NCI-H187 treated with DMSO at 0.1 percent for 48 hours (cell line): ENCODE data around the gene ANO3.
A peak's percentile ranks its signal among the peaks of the same experiment; 100 is the strongest.
"Not testable (repeated sequence)": the region's sequence is repeated elsewhere in the genome, so short reads cannot be mapped to it uniquely, and the experiment has no call there.

Source experiments
- DNase-seq: peaks from one replicate; lab custom pipeline; 2025; lab: John Stamatoyannopoulos, UW

Gene ANO3

DNA sequence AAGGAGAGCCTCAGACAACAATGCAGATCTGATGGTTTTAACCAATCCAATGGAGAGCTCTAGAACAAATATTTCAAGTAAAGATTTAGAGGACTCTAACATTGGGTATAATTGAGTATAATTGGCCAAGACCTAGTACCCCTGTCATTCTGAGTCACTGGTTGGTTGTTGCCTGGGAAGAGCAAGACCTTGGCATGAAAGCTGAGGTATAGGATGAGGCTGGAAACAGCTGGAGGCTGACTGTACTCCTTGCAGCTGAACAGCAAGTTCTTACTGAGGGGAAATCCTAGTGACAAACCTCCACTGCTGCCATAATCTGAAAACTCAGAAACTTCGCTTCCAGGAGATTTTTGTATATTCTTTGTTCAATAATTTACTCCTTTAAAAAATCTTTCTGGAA, 294.4 kb downstream of the ANO3 start:
- DNase-seq = no peak

DNA sequence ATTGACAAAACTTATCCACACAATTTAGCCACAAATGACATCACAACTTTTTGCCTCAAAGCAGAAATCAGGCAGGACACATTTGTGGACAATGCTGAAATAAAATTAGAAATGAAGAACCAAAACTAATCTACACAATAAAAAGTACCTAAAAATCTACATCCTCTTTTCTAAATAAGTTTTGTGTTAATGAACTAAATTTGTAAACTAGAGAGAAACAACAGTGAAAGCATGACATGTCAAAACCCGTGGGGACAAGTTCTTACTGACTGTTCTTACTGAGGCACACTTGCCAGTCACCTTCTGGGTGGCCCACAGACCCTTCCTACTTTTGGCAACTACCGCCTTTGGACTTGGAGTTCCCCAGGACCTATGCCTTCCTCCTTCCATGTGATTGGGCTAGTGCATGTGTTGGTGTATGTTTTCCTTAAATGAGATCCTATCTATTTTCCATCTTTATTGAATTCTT, 300.8 kb downstream of the ANO3 start:
- no peak for DNase-seq

DNA sequence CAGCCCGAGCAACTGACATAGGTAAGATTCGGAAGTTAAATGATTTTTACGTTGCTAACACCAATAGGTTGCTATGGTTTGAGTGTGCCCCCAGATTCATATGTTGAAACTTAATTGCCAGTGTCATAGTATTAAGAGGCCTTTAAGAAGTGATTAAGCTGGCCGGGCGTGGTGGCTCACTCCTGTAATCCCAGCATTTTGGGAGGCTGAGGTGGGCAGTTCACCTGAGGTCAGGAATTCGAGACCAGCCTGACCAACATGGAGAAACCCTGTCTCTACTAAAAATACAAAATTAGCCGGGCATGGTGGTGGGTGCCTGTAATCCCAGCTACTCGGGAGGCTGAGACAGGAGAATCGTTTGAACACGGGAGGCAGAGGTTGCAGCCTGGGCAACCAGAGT, 311.4 kb downstream of the ANO3 start:
- not testable (repeated sequence) for DNase-seq

DNA sequence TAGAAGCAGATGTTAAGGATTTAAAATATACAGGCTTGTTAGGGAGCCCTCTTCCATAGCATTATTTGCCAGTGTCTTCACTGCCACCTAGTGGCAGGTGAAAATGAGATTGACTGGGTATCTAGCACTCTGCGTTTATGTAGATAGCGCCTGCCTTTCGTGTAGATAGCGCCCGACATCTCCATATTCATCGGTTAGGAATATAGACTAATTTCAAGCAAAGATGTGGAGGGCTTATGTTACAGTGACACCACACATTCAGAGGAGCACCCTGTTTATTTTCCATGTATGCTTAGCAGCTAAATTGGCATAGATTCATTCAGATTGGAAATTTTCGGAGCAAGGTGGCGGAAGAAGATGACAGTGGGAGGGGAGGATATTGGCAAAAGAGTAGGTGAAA, 318.0 kb downstream of the ANO3 start:
- peak; percentile 11 for DNase-seq

DNA sequence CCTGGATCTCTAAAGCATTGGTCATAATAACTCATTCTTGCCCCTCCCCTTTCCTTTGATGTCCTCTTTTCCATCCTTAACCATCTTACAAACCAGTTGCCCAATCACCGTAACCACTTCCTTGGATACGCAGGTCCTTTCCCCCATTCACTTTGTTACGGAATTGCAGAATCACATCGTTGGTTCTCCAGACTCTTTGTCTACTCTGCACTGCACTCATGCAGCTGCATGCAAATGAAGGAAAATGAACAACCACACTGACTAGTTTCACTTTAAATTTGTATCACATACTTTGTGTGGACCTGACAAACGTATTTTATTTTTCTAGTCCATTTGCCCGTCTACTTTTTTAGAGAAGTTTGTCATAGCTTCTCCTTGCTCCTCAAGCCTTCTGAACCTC, 320.0 kb downstream of the ANO3 start:
- DNase-seq = peak; percentile 5

DNA sequence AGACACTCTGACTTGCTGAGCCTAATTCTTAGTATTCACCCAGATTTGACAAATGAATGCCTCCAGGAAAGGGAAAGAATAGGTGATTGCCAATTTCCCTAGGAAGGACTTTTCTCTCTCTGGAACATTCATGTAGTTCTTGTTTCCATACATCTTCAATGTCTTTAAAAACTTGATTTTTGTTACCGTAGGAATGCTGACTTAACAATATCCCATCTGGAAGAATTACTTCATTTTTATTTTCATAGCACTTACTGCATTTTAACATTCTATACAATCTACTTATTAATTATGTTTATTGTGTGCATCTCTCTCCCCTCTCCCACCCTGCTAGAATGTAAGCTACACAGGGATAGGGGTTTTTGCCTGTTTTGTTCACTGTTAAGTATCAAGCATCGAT, 323.4 kb downstream of the ANO3 start:
- DNase-seq = no peak

DNA sequence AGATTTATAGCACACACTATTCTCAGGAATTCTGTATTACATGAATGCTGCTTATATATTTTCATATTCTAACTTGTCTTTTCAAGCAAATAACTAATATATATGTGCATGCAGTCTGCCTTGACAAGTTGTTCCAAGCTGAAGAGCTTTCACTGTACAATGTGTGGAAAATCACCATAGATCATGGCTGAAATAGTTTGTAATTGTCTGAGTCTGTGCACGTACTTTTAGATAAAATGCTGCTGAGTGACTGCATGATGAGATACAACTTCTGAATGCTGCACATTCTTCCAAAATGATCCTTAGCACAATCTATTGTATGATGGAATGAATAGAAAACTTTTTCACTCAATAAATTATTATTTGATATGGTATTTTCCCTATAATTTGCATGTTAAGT, 331.0 kb downstream of the ANO3 start:
- no peak for DNase-seq

DNA sequence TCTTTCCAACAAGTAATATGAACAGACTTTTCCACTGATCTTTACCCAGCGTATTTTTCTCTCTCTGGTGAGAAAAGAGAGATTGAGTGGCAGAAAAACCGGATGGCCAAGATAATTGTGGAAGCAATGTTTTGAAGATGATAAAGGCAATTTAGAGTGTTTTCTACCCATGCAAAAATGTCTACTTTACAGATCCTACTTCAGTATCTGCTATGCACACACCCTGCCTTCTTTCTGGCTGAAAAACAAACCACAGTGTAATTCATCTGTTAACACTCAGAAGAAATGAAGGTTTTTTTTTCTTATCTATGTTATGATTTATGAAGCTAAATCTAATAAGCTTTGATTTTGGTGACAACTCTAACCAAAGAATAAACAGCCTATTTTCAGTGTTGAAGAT, 333.1 kb downstream of the ANO3 start:
- DNase-seq = no peak

DNA sequence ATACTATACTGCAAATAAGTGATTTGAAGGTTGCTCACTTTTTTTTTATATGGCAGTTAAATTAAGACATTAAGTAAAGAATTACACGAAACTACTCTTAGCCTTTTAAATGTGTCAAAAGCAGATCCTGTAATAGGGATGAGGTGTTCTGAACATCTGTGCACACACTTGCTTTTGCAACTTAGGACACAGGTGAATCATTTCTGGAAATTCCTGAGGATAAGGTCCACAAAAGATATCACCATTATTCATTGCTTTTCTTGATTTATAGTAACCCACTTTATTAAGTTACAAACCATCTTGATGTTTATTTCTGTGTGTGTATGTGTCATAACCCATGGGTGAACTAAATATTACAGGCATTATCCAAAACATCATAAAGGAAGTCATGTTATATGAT, 334.0 kb downstream of the ANO3 start:
- DNase-seq = no peak

DNA sequence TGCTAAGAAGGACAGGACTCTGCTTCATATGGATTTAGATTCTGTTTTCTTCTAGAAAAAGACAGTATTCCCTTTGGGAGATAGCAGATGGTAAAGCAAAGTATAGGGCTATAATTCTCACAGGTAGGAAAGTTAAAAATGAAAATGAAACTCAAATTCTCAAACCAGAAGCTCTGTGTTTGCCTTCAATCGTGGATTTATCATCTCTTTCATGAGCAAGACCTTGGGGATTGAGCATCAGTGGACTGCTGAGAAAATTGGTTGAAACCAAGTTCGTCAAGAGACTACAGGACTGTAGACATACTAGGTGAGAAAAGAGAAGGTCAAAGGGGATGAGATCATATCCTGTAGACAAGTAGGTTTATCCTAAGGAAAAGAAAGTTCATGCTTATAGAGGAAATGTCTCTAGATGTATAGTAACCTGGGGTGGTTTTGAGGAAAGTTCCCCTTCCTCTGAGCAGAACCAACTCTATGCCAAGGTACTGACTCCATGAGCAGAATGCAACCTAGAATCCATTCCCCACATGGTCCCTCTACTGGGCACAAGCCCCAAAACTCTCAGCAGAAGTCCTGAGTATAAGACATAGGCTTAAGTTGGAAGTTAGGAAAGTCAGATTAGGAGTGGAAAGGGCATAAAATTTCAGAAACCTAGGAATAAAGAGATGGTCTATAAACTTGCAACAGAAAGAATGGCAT, 343.5 kb downstream of the ANO3 start:
- no peak for DNase-seq

DNA sequence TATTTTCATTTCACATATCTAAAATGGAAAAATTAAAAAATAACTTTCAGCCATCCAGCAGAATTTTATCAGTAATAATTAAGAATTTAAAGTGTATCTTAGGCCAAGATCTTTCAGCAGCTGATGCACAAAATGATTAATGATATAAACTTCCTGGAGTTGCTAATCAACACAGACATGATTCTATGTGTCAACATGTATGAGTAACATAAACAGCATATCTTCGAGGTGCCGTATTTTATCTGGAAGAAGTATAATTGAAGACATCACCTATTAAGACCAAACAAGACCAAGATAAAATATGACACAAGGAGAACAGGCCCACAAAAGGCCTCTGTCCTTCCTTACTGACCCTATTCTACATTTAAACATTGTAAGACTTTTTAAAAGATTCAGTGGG, 344.7 kb downstream of the ANO3 start:
- DNase-seq = no peak

DNA sequence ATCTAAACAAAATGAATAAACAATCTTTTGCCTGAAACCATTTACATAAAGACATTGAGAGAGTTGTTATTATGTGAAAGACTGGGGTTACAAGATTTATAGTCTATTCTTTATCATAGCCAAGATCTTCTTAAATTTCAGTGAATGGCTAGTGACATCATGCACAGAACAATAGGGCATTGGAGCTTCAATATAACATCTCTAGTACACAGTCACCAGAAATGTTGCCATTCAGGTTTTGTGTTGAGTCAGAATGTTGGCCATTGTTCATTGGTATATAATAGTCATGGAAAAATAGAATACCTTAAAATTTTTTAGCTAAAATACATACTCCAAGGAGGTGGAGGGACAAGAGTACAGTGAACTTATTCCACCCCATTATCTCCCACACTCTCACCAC, 345.6 kb downstream of the ANO3 start:
- DNase-seq = no peak

DNA sequence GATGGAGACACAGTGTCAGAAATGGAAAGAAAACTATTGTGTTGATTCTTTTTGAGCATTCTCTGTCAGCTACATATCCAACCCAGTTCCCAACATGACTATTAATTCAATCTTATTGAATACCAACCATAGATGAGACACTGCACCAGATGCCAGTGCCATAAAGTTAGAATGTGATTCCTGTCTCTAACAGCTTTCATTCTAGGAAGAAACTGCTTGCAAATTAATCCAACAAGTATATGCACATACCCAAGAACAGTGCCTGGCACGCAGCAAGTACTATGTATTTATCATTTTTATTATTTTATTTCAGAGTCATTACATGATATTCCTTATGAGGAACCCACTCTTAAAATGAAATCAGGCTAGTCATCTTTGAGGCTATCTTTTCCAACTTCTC, 355.4 kb downstream of the ANO3 start:
- DNase-seq = no peak

DNA sequence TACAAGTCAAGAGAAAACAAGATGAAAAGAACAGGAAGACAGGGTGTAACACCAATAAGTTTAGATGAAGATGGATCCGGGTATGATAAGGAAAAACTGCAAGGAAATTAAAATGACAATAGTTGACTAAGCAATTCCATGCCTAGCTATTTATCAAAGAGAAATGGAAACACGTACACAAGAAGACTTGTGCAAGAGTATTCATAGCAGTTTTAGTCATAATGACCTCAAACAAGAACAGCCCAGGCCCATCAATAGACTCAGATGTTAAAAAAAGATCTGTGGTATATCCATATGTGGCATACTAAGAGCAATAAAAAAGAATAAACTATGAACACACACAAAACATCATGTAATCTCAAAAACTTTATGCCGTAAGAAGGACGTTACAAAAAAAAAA, 356.8 kb downstream of the ANO3 start:
- no peak for DNase-seq

DNA sequence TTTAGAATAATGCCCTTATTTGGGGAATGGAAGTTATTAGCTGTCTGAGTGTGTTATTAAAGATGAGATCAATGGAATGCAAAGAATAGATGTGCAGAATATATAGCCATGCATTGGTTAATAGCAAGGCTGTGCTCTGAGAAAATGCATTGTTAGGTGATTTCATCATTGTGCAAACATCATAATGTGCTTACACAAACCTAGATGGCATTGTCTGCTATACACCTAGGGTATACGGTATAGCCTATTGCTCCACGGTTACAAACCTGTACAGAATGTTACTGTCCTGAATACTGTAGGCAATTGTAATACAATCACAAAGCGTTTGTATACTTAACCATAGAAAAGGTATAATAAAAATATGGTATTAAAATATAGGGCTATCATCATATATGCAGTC, 364.4 kb downstream of the ANO3 start:
- no peak for DNase-seq

DNA sequence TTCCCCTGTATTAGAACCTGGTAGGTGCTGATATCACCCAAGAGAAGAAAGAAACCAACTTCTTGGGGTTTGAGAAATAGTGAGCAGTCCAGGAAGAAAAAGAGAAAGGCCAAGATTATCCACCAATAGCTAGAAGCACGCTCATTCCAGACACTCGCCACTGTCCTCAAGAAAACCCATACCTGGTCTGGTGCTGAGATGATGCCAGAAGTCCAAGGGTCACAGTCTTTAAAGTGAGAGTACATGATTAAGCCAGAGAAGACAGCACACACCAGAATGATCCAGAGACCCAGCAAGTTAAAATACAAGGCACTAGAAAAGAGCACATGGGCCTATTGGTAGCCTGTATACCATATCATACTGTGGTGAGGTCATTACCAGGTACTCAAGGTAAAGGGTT, 366.3 kb downstream of the ANO3 start:
- DNase-seq = no peak

DNA sequence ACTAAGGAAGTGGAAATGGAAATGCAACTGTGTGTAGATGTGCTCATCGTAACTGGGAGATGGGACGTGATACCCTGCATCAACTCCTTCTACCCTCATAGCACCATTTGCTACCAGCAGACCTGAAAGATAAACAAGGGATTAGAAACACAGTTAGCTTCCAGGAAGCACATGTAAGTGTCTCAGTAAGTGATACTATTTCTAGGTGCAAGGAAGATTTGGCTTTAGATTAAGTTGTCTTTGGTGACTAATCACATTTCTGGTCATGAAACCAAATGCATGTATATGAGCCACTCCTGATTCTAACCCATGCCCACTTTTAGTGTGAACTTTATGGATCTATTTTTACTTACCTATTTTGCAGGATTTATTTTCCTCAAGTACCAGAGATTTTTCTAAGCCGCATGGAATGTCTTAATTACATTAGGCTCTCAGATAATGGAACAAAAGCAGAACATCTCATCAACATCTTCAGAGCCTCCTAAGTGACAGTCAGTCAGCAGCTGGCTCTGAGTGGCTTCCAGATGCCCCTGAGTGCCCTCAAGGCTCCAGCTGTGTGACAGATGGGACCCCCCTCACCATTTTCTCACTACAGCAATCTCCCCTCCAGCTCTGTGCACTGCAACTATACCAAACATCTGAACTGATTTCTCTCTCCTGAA, 368.8 kb downstream of the ANO3 start:
- no peak for DNase-seq

DNA sequence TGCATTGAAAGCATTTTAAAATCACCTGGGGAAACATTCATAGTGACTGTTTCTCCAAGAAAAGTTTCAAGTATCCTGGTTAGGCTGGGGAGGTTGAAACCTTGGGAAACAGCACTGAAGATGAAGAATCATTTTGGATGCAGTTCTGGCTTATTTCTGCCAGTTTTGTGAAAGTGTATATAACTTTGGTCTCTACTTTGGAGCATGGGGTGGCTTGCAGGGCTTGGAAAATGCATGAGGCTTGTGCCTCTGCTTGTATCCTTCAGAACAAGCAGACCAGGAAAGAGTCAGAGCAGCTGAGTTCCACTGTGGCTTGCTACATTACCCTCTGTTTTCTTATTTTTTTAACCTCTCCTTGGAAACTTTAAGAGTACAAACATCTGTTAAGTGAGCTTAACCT, 370.5 kb downstream of the ANO3 start:
- DNase-seq = no peak

DNA sequence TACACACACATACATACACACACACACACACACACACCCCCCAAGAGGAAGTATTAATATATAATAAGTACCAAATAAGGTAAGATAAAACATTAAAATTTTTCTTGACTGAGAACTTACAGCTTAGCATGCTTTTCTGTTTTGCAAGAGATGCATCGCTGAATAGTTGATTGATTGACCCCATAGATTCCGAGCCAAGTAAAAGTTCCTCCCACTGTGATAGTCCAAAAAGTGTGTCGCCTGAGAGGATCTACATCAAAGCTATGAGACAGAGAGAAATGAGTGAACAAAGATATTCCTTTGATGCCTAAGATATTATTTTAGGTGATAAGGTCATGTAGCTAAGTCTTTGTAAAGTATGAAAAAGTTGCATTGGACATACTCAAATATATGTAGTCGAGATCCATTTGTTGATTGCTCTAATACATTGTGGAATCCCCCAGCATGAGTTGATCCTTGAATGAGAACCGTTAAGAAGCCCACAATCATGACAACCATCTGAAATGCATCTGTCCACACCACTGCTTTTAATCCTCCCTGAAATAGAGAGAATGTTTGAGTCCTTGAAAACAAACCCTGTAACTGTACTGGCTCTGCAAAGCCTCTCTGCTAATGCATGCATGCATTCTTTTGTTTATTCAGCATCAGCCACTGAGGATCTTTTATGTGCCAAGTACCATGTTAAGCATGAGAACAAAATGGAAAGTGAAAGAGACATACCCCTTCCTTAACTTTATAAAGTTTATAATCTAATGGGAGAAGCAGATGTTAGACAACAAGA, 371.7 kb downstream of the ANO3 start:
- no peak for DNase-seq

DNA sequence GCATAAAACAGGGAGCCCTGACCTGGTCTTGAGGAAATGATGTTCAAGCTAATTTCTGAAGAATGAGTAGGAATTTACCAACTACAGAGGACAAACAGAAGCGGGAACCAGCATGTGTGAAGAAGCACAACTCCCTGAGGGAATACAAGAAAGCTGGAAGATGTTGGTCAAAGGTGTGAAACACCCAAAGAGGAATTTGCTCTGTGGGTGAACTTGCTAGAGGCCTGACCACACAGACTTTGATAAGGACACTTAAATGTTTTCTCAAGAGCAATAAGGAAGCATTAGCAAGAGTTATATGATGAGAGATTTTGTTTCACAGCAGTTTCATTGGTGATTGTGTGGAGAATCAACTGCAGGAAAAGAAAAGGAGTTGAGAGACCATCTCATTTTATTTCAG, 372.3 kb downstream of the ANO3 start:
- no peak for DNase-seq

DNA sequence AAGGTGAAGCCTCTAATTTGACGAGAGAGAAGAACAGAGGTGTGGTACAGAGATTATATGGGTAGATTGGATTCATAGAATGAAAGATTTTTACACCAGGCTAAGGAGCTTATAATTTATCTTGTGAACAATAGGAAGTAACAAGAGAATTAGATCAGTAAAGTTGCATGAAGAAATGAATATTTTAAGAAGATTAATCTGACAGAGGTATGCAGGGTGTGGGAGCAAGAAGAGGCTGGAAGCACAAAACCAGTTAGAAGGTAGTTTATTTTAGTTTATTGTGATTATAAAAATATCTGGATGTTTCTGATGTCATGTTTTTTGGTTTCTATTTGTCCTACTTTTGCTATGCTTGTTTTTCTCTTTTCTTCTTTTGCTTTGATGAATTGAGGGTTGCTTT, 374.3 kb downstream of the ANO3 start:
- no peak for DNase-seq

DNA sequence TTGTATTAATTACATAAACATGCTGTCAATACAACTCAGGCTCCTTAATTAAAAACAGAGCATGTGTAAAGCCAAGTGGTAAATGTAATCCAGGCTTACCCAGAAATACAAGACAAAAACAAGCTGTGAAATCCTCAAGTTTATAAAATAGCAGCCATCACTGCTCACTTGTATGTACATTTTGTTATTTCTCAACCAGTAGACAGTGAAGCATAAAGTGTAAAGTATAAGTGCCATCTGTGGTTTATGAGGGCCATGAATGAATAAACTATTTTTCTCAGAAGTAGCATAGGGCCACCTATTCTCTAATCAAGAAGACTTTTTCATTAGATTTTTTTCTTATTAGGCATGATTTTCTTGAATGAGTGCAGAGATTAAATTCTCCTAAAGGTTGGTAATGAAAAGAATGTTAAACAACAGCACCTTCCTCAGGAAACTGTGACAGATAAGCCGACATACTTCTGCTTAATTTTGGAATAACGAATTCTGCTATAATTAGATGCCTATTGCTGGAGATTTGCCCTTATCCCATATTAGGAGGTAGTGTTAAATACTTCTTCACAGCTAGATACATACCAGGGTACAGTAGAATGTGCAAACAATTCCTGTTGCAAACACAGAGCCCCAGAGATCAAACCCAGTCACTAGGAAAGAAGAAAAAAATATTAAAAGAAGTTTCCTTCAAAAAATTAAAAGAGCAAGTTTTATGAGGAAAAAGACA, 377.0 kb downstream of the ANO3 start:
- no peak for DNase-seq

DNA sequence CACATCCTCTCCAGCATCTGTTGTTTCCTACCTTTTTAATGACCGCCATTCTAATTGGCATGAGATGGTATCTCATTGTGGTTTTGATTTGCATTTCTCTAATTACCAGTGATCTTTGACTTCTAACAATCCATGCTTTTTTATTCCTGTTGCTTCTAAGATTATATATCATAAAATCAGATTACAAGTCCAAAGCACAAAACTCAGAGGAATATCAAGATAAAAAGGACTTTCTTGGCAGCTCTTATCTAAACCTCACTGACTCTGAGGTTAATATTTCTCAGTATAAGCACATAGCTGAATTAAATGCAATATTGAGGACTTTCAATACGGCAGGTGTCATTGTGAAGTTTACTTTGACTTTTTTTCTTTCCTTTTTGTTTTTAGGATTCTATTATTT, 378.6 kb downstream of the ANO3 start:
- no peak for DNase-seq
